RCC 7860 (cell line): Measurements from ENCODE around the gene TMSB10.

Experiments
- DNase-seq: peaks from one replicate; pipeline ENCODE4 v3.0.0-alpha.2; 2015; ENCODE audit warnings: low spot score
- FAIRE-seq: peaks from 2 replicates; lab custom pipeline; 2012; peaks lifted over from hg19 to GRCh38; lab: Jason Lieb, UNC

The TMSB10 gene

DNA sequence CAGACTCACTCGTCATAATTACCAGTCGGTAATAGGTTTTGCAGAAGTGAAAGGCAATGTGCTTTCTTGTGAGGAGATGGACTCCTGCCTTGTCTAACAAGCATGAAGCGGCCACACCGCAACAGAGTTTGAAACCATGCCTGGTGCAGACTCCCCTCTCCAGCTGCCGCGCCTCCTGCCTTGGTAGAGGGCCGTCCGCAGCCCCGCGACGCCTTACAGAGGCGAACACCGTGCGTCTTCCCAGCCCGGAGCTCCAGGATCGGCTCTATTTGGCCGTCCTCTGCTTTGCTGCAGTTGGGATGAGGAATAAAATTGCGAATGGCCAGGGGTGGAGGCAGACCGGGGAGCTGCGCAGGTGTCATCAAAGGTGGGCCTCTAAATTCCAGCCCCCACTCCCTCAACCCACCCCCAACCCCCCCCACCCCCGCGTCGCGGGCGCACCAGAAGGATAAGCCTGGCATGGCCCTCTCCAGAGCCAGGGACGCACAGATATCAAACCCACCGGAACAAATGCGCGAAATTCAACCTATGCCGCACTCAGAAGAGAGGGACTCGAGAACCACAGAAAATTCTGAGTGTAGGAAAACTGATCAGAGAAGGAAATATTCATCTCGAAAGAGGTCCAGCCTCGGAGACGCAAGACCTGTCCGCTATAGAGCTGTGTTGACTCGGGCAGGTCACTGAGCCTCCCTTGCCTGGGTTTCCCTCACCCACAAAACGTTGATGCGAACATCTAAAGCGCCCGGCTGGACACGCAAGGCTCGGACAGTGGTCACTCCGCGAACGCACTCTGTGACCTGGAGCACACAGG lies 25.7 kb upstream of the TMSB10 start:
- no peak for FAIRE-seq
- DNase-seq, result no peak

DNA sequence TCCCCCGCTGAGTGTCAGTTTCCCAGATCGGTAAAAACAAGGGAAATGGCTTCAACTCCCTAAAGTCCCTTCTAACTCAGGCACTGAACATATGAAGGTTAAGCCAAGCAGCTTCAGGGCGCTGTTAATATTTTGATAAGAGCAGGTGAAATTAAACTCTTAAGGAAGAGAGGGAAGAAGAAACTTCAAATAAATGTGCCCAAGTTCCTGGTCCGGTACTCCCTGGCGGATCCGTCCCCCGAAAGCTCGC lies 25.1 kb upstream of the TMSB10 start:
- no peak for FAIRE-seq
- no peak for DNase-seq

GRCh38 chr2:84880645-84881521 lies 24.6 kb upstream of the TMSB10 start, which contains the start of gene TRABD2A:
TRABD2A (minus strand) TSS chr2:84881084; CDS start chr2:84881039, 45 bp downstream.
- FAIRE-seq (no peak), DNase-seq (no peak)

DNA sequence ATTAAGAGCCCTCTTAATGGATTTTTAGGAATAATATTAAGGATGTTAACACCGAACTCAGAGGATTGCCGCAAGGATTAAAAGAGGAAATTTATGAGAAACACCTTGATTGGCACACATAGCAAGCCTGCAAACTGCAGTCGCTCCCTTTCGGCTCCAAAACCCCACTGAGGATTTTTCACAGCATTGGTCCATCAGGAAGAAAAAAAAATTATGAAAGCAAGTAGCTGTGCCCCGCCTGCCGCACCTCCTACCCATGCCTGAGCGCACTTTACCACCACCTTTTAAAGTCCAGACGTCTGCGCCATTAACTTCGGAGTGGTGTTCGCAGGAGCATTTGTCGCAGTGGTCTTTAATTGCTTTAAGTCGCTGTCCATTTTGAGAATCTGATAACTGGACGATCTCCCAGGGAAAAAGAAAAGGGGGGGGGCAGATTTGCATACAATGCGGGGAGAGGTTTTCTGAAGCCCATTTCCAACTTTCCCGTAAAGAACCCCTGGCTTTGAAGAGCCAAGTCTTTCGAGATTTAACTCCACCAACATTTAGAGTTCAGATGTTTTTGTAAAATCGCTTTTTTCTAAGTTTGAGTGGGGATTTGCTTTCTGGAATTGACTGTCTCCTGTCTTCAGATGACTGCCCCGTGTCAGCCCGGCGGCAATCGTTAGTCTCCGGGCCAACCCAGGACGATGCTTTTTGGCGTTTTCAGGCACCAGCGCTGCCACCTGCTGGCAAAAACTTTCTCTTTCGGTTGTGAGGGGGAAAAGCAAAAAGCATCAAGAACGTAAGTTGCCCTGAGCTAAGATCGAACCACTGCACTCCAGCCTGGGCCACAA lies 23.7 kb upstream of the TMSB10 start:
- DNase-seq, result peak; percentile 52
- FAIRE-seq, result peak; percentile 51

- FAIRE-seq (no peak), DNase-seq (no peak)
These were observed 23.1 kb upstream of the TMSB10 start for GRCh38 chr2:84882414-84882738.

- DNase-seq, result no peak
- FAIRE-seq, result no peak
These were observed 22.5 kb upstream of the TMSB10 start for GRCh38 chr2:84882775-84883550.

DNA sequence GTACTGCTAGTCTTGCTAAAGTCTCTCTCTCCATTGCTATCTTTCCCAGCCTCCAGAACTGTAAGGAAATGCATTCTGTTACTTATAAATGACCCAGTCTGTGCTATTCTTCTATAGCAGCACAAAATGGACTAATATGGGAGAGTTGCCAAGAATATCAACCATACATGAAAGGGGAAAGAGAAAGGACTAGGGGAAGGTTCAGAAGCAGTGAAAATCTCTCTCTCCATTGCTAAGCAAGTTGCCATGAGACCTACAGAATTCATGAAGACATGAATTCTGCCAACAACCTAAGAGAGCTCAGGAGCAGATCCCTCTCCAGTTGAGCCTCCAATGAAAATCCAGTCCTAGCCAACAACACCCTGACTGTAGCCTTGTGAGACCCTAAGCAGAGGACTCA lies 21.0 kb upstream of the TMSB10 start:
- FAIRE-seq, result no peak
- DNase-seq, result no peak

GRCh38 chr2:84885111-84885510 lies 20.3 kb upstream of the TMSB10 start:
- no peak for DNase-seq
- FAIRE-seq, result no peak

GRCh38 chr2:84886791-84887190 lies 18.7 kb upstream of the TMSB10 start:
- DNase-seq (no peak), FAIRE-seq (no peak)

GRCh38 chr2:84888401-84889276 lies 16.8 kb upstream of the TMSB10 start:
- FAIRE-seq, result no peak
- peak; percentile 29 for DNase-seq

GRCh38 chr2:84889332-84889731 lies 16.1 kb upstream of the TMSB10 start:
- DNase-seq (no peak), FAIRE-seq (no peak)

DNA sequence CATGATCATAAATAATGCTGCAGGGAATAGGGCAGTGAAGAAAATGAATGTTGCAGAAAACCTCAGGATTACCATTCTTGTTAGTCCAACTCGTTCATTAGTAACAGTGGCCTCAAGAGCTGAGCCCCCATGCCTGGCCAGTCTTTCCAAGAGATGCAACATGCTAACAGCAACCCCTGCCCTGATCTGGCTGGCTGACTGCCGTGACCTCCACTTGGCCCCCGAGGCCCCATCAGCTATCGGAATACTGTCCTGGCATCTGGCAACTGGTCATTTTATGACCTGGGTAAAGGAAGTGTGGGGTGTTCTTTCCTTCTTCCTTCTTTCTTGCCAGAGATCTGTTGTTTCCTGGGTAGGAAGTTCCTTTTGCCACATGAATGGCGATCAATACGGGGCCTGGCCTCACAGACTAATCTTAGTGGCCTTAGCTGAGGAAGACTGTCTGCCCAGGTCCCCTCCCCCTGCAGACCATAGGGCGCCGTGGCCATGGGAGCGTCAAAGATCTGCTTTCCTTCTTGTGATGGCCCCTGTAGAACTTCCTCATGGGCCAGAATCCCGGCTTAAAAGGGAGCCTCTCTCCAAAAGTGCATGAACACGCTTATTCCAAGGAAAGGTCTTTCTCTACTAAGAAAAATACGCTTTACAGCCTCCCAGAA lies 14.0 kb upstream of the TMSB10 start:
- no peak for DNase-seq
- no peak for FAIRE-seq

DNA sequence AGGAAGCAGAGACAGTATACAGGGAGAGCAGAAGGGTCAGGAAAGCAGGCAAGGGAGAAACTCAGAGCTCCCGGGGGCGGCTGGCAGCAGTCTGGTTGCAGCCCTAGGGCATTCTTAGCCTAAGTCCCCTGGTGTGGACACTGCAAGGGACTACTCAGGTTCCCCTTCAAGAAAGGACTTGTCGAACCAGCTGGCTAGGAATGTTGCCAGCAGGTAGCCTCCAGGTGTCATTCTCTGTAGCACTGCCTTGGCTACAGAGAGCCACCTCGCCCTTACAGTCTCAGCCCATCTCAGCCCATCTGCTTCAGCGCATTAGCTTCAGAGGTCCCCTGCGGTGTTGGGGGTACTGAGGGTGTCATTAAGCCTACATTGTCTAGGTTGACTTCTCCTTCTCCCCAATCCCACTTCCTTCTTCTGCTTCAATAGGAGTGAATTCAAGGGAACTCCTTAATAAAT lies 11.3 kb upstream of the TMSB10 start:
- no peak for DNase-seq
- no peak for FAIRE-seq

DNA sequence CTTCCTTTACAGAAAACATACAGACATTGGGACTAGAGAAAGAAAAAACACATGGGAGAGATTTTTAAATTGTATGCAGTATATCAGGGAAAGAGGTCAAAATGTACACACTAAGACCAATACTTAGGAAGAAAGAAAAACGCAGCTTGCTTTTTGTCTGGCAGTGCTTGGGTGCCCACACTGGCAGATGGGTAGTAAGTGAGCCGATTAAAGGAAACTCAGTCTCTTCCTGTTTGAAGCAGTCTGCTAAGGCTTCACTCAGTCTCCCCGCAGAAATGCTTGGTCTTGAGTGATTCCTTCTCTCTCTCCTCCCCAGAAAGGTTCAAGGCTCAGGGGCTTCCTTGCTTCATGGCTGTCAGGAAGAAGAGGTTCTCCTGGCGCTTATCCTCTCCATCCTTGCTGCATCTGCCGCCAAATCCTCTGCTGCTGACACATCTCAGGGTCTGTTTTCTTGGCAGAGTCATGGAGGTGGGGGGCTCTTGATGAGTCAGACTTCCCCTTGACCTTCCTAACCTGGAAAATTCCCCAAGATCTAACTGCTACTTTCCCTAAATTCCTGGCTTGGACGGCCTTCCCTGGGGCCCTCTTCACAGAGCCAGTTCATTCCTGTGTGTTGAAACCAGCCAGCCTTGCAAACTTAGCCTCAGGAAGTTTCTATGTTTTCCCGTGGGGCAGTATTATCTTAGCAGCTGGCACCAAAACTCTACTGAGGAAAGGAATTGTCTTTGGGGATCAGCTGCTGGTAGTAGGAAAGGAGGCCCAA lies 10.5 kb upstream of the TMSB10 start:
- DNase-seq, result peak; percentile 31

DNA sequence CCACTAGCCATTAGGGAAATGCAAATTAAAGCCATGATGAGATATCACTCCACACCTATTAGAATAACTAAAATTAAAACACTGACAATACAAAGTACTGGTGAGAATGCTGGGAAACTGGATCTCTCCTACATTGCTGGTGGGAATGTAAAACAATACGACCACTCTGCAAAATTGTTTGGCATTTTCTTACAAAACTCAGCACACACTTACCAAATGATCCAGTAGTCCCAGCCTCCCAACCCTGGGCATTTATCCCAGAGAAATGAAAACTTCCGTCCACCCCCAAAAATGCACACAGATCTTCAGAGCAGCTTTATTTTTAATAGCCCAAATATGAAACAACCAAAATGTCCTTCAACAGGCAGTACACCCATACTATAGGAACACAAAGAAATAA lies 8.9 kb upstream of the TMSB10 start:
- DNase-seq (no peak), FAIRE-seq (no peak)

More for the DNA sequence above, 10.5 kb upstream of the TMSB10 start:
- no peak for FAIRE-seq

DNA sequence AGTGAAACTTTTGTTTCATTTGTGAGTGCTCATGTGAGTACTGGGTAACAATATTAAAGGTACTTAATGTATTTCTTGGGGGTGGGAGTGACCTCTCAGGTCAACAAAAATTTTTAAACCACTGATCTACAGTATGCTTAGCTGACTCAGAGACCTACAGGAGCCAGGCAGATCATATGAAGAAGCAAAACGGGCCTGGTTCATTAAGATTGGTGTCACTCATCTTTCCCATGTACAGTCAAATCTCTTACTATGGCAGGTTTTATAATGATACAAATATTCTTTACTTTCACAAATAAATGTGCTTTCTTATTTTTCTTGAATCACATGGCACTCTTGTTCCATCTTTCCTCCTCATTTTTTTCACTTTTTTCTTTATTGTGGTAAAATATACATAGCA lies 7.7 kb upstream of the TMSB10 start:
- no peak for FAIRE-seq
- peak; percentile 72 for DNase-seq

GRCh38 chr2:84899304-84900204 lies 5.9 kb upstream of the TMSB10 start:
- DNase-seq (no peak), FAIRE-seq (no peak)
